HepG2 (cell line): ENCODE data around the gene SSBP2. TPM values are rescaled to one million over a fixed set of nuclear protein-coding genes. Genes with fewer than 3 reads are reported as not detected.

ENCODE experiments used
- FOXA3 ChIP-seq: IDR thresholded peaks from 2 replicates; pipeline ENCODE4 v1.6.1; 2016; ENCODE audit warnings: missing genetic modification reagents, missing compliant biosample characterization
- FOXP1 ChIP-seq, 2 experiments: fragments of 450-650 bp in 1 of 2; IDR thresholded peaks; 2 replicates each; pipeline ENCODE4 v1.6.1; 2017 to 2018; ENCODE audit warnings: antibody characterized with exemption in 1 of 2
- HMG20A ChIP-seq: IDR thresholded peaks from 2 replicates; pipeline ENCODE4 v1.6.1; 2016; ENCODE audit warnings: borderline replicate concordance
- JDP2 ChIP-seq: sonication (generic); formaldehyde crosslinking; IDR thresholded peaks from 2 replicates; pipeline ENCODE4 v1.8.1; 2022; ENCODE audit warnings: missing genetic modification reagents, borderline replicate concordance
- KDM5A ChIP-seq: fragments of 200-600 bp; sonication (generic); IDR thresholded peaks from 2 replicates; pipeline ENCODE4 v1.7.0; 2018; ENCODE audit warnings: antibody characterized with exemption, mild to moderate bottlenecking, low read length, borderline replicate concordance
- NFE2 ChIP-seq: sonication (generic); formaldehyde crosslinking; IDR thresholded peaks from 2 replicates; pipeline ENCODE4 v1.4.0; 2020; ENCODE audit warnings: missing genetic modification reagents
- NFKBIZ ChIP-seq: IDR thresholded peaks from 2 replicates; pipeline ENCODE4 v1.6.1; 2018; ENCODE audit warnings: missing genetic modification reagents, missing compliant biosample characterization
- PCBP1 ChIP-seq: fragments of 200-400 bp; formaldehyde crosslinking; IDR thresholded peaks from 2 replicates; pipeline ENCODE4 v1.6.1; 2017; ENCODE audit warnings: mild to moderate bottlenecking, low read depth, low read length, borderline replicate concordance
- RAD21 ChIP-seq: fragments of 450-650 bp; formaldehyde crosslinking; IDR thresholded peaks from 2 replicates; pipeline ENCODE4 v1.5.0; 2020; ENCODE audit warnings: mild to moderate bottlenecking
- SUZ12 ChIP-seq: fragments of 150-350 bp; IDR thresholded peaks from 2 replicates; pipeline ENCODE4 v1.6.1; 2014; ENCODE audit warnings: low read depth, low read length
- TMF1 ChIP-seq: sonication (generic); formaldehyde crosslinking; IDR thresholded peaks from 2 replicates; pipeline ENCODE4 v1.8.1; 2022; ENCODE audit warnings: low read depth, missing genetic modification reagents
- XRCC5 ChIP-seq: fragments of 200-400 bp; formaldehyde crosslinking; optimal IDR thresholded peaks from 2 replicates; pipeline ENCODE3; 2017; ENCODE audit warnings: mild to moderate bottlenecking, low read length
- ZFYVE20 ChIP-seq: sonication (generic); formaldehyde crosslinking; IDR thresholded peaks from 2 replicates; pipeline ENCODE4 v1.8.0; 2023; ENCODE audit warnings: low read depth, mild to moderate bottlenecking, moderate library complexity, missing genetic modification reagents, borderline replicate concordance
- ZNF292 ChIP-seq: sonication (generic); formaldehyde crosslinking; IDR thresholded peaks from 2 replicates; pipeline ENCODE4 v1.8.1; 2022; ENCODE audit warnings: mild to moderate bottlenecking, low read depth, missing genetic modification reagents, borderline replicate concordance
- ZNF605 ChIP-seq: sonication (generic); formaldehyde crosslinking; IDR thresholded peaks from 2 replicates; pipeline ENCODE4 v1.8.0; 2022; ENCODE audit warnings: mild to moderate bottlenecking, missing genetic modification reagents
- ZNF724P ChIP-seq: sonication (generic); formaldehyde crosslinking; IDR thresholded peaks from 2 replicates; pipeline ENCODE4 v1.8.0; 2022; ENCODE audit warnings: missing genetic modification reagents, borderline replicate concordance
- ZNF891 ChIP-seq: sonication (generic); formaldehyde crosslinking; IDR thresholded peaks from 2 replicates; pipeline ENCODE4 v1.5.0; 2020; ENCODE audit warnings: mild to moderate bottlenecking, missing genetic modification reagents
- ZSCAN31 ChIP-seq: sonication (generic); formaldehyde crosslinking; IDR thresholded peaks from 2 replicates; pipeline ENCODE4 v1.5.0; 2020; ENCODE audit warnings: low read depth, mild to moderate bottlenecking, missing genetic modification reagents
- polyA plus RNA-seq, 8 experiments: library from polyadenylated mRNA; depleted of rRNA in 3 of 8; stranded (reverse) in 7 of 8; unstranded in 1 of 8; fragments of >200 nt; fragmentation: Illumina TruSeq in 4 of 8; extraction: Trizol in 4 of 8; gene quantifications; 2 replicates each; pipeline versions ENCODE4 v1.2.1 to v1.2.3, GENCODE V29; 2011 to 2016; ENCODE audit warnings: low read depth in 4 of 8, missing spikeins in 1 of 8, mixed read lengths in 1 of 8; ENCODE audit not compliant: insufficient read depth in 1 of 8
- total RNA-seq, 5 experiments: library from RNA; depleted of rRNA; stranded (reverse); fragments of >200 nt; fragmentation: Illumina TruSeq; extraction: Trizol; gene quantifications; 2 replicates each; pipeline ENCODE4 v1.2.3, GENCODE V29; 2016; ENCODE audit warnings: low read depth in 1 of 5
- TF ChIP-seq, protein P1 (sequence below): sonication (generic); formaldehyde crosslinking; IDR thresholded peaks from 2 replicates; pipeline ENCODE4 v1.4.0; 2020; ENCODE audit warnings: missing genetic modification reagents, borderline replicate concordance
- TF ChIP-seq, protein P2 (sequence below): sonication (generic); formaldehyde crosslinking; IDR thresholded peaks from 2 replicates; pipeline ENCODE4 v1.9.0; 2022; ENCODE audit warnings: low read depth, missing genetic modification reagents
- TF ChIP-seq, protein P3 (sequence below): sonication (generic); formaldehyde crosslinking; IDR thresholded peaks from 2 replicates; pipeline ENCODE4; 2020; ENCODE audit warnings: missing genetic modification reagents, mild to moderate bottlenecking, borderline replicate concordance
- TF ChIP-seq, protein P4 (sequence below): sonication (generic); formaldehyde crosslinking; IDR thresholded peaks from 2 replicates; pipeline ENCODE4 v1.4.0; 2020; ENCODE audit warnings: missing genetic modification reagents

The SSBP2 gene
- total and polyA plus RNA-seq, 2 of the 13 experiments (the other 11 are each of a cell fraction or from before 2014, with no cell fraction given), result 0.16 TPM; not detected in 1

DNA sequence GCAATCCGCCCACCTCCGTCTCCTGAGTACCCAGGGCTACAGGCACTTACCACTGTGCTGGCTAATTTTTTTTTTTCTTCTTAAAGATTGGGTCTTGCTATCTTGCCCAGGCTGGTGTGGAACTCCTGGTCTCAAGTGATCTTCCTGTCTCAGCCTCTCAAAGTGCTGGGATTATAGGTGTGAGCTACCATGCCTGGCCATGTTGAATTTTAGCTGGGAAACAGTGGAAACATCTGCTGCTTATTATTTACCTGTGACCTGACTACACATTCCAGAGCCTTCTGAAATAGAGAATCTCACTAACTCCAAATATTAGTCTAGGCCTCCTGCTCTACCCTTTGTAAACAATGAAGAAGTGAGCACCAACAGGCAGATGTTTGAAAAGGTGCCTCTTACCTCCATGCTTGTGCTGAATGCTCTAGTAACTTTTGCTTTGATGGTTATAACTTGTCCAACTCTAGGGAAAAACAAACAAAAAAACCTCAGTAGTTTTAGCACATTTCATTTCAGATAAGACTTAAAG is 379.5 kb downstream of the SSBP2 start (continued):
- TF ChIP-seq NFE2 (CRISPR knock-in tag) (no peak), ZNF891 (CRISPR knock-in tag) (no peak), HMG20A (CRISPR knock-in tag) (peak; percentile 83), ZNF605 (CRISPR knock-in tag) (0 out of 2 replicates have a peak, but pooled peaks have one; percentile 44), ZNF292 (CRISPR knock-in tag) (peak; percentile 76; the same call in 1 of the 2 replicates), TMF1 (CRISPR knock-in tag) (no peak), KDM5A (no peak), SUZ12 (no peak), ZNF724P (CRISPR knock-in tag) (no peak), FOXA3 (CRISPR knock-in tag) (peak; percentile 95), JDP2 (CRISPR knock-in tag) (no peak), PCBP1 (no peak), RAD21 (no peak), ZFYVE20 (CRISPR knock-in tag) (no peak), XRCC5 (no peak), FOXP1 (IDR thresholded peaks at IDR 0.05) (no peak), FOXP1 (CRISPR knock-in tag; IDR thresholded peaks at IDR 0.05) (peak; percentile 91), NFKBIZ (CRISPR knock-in tag) (no peak), ZSCAN31 (CRISPR knock-in tag) (no peak)
- TF ChIP-seq, protein P1, sequence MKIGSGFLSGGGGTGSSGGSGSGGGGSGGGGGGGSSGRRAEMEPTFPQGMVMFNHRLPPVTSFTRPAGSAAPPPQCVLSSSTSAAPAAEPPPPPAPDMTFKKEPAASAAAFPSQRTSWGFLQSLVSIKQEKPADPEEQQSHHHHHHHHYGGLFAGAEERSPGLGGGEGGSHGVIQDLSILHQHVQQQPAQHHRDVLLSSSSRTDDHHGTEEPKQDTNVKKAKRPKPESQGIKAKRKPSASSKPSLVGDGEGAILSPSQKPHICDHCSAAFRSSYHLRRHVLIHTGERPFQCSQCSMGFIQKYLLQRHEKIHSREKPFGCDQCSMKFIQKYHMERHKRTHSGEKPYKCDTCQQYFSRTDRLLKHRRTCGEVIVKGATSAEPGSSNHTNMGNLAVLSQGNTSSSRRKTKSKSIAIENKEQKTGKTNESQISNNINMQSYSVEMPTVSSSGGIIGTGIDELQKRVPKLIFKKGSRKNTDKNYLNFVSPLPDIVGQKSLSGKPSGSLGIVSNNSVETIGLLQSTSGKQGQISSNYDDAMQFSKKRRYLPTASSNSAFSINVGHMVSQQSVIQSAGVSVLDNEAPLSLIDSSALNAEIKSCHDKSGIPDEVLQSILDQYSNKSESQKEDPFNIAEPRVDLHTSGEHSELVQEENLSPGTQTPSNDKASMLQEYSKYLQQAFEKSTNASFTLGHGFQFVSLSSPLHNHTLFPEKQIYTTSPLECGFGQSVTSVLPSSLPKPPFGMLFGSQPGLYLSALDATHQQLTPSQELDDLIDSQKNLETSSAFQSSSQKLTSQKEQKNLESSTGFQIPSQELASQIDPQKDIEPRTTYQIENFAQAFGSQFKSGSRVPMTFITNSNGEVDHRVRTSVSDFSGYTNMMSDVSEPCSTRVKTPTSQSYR (CRISPR knock-in tag), result no peak
- TF ChIP-seq, protein P2, sequence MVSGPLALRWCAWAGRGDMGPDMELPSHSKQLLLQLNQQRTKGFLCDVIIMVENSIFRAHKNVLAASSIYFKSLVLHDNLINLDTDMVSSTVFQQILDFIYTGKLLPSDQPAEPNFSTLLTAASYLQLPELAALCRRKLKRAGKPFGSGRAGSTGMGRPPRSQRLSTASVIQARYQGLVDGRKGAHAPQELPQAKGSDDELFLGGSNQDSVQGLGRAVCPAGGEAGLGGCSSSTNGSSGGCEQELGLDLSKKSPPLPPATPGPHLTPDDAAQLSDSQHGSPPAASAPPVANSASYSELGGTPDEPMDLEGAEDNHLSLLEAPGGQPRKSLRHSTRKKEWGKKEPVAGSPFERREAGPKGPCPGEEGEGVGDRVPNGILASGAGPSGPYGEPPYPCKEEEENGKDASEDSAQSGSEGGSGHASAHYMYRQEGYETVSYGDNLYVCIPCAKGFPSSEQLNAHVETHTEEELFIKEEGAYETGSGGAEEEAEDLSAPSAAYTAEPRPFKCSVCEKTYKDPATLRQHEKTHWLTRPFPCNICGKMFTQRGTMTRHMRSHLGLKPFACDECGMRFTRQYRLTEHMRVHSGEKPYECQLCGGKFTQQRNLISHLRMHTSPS (CRISPR knock-in tag), result no peak
- TF ChIP-seq, protein P3, sequence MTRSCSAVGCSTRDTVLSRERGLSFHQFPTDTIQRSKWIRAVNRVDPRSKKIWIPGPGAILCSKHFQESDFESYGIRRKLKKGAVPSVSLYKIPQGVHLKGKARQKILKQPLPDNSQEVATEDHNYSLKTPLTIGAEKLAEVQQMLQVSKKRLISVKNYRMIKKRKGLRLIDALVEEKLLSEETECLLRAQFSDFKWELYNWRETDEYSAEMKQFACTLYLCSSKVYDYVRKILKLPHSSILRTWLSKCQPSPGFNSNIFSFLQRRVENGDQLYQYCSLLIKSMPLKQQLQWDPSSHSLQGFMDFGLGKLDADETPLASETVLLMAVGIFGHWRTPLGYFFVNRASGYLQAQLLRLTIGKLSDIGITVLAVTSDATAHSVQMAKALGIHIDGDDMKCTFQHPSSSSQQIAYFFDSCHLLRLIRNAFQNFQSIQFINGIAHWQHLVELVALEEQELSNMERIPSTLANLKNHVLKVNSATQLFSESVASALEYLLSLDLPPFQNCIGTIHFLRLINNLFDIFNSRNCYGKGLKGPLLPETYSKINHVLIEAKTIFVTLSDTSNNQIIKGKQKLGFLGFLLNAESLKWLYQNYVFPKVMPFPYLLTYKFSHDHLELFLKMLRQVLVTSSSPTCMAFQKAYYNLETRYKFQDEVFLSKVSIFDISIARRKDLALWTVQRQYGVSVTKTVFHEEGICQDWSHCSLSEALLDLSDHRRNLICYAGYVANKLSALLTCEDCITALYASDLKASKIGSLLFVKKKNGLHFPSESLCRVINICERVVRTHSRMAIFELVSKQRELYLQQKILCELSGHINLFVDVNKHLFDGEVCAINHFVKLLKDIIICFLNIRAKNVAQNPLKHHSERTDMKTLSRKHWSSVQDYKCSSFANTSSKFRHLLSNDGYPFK, result no peak
- TF ChIP-seq, protein P4, sequence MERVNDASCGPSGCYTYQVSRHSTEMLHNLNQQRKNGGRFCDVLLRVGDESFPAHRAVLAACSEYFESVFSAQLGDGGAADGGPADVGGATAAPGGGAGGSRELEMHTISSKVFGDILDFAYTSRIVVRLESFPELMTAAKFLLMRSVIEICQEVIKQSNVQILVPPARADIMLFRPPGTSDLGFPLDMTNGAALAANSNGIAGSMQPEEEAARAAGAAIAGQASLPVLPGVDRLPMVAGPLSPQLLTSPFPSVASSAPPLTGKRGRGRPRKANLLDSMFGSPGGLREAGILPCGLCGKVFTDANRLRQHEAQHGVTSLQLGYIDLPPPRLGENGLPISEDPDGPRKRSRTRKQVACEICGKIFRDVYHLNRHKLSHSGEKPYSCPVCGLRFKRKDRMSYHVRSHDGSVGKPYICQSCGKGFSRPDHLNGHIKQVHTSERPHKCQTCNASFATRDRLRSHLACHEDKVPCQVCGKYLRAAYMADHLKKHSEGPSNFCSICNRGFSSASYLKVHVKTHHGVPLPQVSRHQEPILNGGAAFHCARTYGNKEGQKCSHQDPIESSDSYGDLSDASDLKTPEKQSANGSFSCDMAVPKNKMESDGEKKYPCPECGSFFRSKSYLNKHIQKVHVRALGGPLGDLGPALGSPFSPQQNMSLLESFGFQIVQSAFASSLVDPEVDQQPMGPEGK (CRISPR knock-in tag), result peak; percentile 31; the same call in 1 of the 2 replicates
